CD4-positive, alpha-beta T cell (primary cell): ENCODE data around the gene B9D1. TPM values are rescaled to one million over a fixed set of nuclear protein-coding genes. Genes with fewer than 3 reads are reported as not detected.
"Not testable (repeated sequence)": the region's sequence is repeated elsewhere in the genome, so short reads cannot be mapped to it uniquely, and the experiment has no call there.

ENCODE experiments used
- ATAC-seq: fragments of 200-7000 bp; cut with Tn5 transposase; one replicate; pipeline ENCODE4 v1.10.0; 2022; ENCODE audit warnings: mild to moderate bottlenecking; ENCODE audit not compliant: poor library complexity
- CTCF ChIA-PET: fragments of 350-600 bp; sonication (Branson Sonifier 250); formaldehyde crosslinking; loops from one replicate; lab custom pipeline; 2021; ENCODE audit warnings: antibody characterized with exemption, inconsistent platforms; lab: Charles Lee
- POLR2A ChIA-PET: fragments of 350-600 bp; sonication (Branson Sonifier 250); formaldehyde crosslinking; loops from one replicate; lab custom pipeline; 2021; ENCODE audit warnings: antibody characterized with exemption, inconsistent platforms; lab: Charles Lee
- DNase-seq, 14 experiments: peaks; one replicate each; pipeline ENCODE4 v3.0.0-alpha.2; 2013 to 2020; ENCODE audit warnings: mixed read lengths in 2 of 14
- H3K27ac ChIP-seq, 2 donors: one replicate each; pipeline versions ENCODE4 v1.5.1 to v1.7.0; 2013; ENCODE audit warnings: low read length in 2 of 2, low read depth in 1 of 2, mild to moderate bottlenecking in 1 of 2
- H3K27me3 ChIP-seq, 2 experiments: 1 replicate in 1 of 2; 2 replicates in 1 of 2; pipeline versions ENCODE4 v1.6.1 to v1.7.0; 2013; ENCODE audit warnings: low read length in 2 of 2, control low read depth in 1 of 2, mild to moderate bottlenecking in 1 of 2, moderate library complexity in 1 of 2; ENCODE audit not compliant: insufficient read depth in 2 of 2, control insufficient read depth in 1 of 2
- H3K36me3 ChIP-seq: one replicate; pipeline ENCODE4 v1.6.1; 2013; ENCODE audit warnings: low read length, control low read depth; ENCODE audit not compliant: insufficient read depth
- H3K4me1 ChIP-seq: one replicate; pipeline ENCODE4 v1.6.1; 2013; ENCODE audit warnings: low read length, control low read depth; ENCODE audit not compliant: insufficient read depth
- H3K4me3 ChIP-seq: one replicate; pipeline ENCODE4 v1.5.1; 2013; ENCODE audit warnings: mild to moderate bottlenecking, low read length, moderate library complexity
- H3K9me3 ChIP-seq, 2 experiments: 1 replicate in 1 of 2; 2 replicates in 1 of 2; pipeline versions ENCODE4 v1.6.1 to v1.7.0; 2013; ENCODE audit warnings: low read length in 2 of 2, mild to moderate bottlenecking in 2 of 2, control low read depth in 1 of 2, moderate library complexity in 1 of 2; ENCODE audit not compliant: control insufficient read depth in 1 of 2, insufficient read depth in 1 of 2
- H3K27ac Mint-ChIP-seq: one replicate; pipeline ENCODE4 v1.8.0; 2020; ENCODE audit warnings: mixed read lengths
- H3K27me3 Mint-ChIP-seq: one replicate; pipeline ENCODE4 v1.8.0; 2021; ENCODE audit warnings: mixed read lengths
- H3K36me3 Mint-ChIP-seq: one replicate; pipeline ENCODE4 v1.8.0; 2021; ENCODE audit warnings: low read depth, mixed read lengths
- H3K4me1 Mint-ChIP-seq: one replicate; pipeline ENCODE4 v1.8.0; 2021; ENCODE audit warnings: low read depth, mixed read lengths
- H3K4me3 Mint-ChIP-seq: one replicate; pipeline ENCODE4 v1.8.0; 2020; ENCODE audit warnings: mild to moderate bottlenecking, mixed read lengths
- H3K9me3 Mint-ChIP-seq: one replicate; pipeline ENCODE4 v1.8.0; 2020; ENCODE audit warnings: mixed read lengths
- intact Hi-C, 2 experiments: fragments of 100-400 bp; cut with DNase I in 1 of 2; cut with micrococcal nuclease in 1 of 2; formaldehyde crosslinking; loops; one replicate each; pipeline versions ENCODE4 v1.15.1 to v1.9.0; 2023 to 2025; cut with DNase I, micrococcal nuclease
- total RNA-seq, 174 experiments: library from RNA in 2 of 174; stranded (reverse) in 2 of 174; gene quantifications; one replicate each; pipeline ENCODE4 v1.2.3 and lab custom pipeline; 2021 to 2026
- TF ChIP-seq, protein P1 (sequence below): fragments of 200-600 bp; IDR thresholded peaks from one replicate; pipeline ENCODE4 v1.8.0; 2022; ENCODE audit warnings: antibody characterized with exemption, mild to moderate bottlenecking

B9D1 gene
- total RNA-seq, 2 experiments from 2014 or later, result 0.66 to 0.73 TPM

DNA sequence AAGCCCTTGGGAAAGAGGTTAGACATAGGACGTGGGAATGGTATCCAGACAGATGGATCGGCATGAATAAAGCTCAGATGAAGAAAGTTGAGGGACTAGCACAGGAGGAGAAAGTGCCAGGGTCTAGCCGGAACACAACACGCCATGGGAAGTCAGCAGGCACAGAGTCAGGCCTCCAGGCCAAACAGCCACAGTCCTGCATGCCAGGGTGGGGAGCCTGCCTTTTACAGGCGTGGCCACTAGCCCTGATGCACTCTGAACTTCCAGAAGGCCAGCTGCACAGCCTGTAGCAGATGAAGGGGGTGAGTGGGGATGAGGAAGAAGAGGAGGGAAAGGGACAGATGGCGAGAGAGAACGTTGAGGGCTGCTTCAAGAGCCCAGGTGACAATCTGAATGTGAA, 5.2 kb downstream of the B9D1 start:
- ChIA-PET CTCF (no interaction called here), POLR2A (no interaction called here)
- Mint-ChIP-seq H3K9me3 (no peaks in the 10 kb centered on the region), H3K27ac (no peak overlapping the region), H3K27me3 (peaks cover 14% of the 10 kb centered on the region), H3K4me3 (no peak overlapping the region), H3K4me1 (peaks cover 7% of the 10 kb centered on the region), H3K36me3 (no peaks in the 10 kb centered on the region)
- Histone ChIP-seq H3K27me3 (peaks cover 0 to 3% of the 10 kb centered on the region in 2 experiments), H3K4me1 (peaks cover 8% of the 10 kb centered on the region), H3K36me3 (no peaks in the 10 kb centered on the region), H3K27ac (no peak overlapping the region), H3K4me3 (no peak overlapping the region), H3K9me3 (no peaks in the 10 kb centered on the region)
- intact Hi-C loops, result no loop called here
- DNase-seq (no peak), ATAC-seq (no peak)
- TF ChIP-seq, protein P1, sequence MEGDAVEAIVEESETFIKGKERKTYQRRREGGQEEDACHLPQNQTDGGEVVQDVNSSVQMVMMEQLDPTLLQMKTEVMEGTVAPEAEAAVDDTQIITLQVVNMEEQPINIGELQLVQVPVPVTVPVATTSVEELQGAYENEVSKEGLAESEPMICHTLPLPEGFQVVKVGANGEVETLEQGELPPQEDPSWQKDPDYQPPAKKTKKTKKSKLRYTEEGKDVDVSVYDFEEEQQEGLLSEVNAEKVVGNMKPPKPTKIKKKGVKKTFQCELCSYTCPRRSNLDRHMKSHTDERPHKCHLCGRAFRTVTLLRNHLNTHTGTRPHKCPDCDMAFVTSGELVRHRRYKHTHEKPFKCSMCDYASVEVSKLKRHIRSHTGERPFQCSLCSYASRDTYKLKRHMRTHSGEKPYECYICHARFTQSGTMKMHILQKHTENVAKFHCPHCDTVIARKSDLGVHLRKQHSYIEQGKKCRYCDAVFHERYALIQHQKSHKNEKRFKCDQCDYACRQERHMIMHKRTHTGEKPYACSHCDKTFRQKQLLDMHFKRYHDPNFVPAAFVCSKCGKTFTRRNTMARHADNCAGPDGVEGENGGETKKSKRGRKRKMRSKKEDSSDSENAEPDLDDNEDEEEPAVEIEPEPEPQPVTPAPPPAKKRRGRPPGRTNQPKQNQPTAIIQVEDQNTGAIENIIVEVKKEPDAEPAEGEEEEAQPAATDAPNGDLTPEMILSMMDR, result no peak

DNA sequence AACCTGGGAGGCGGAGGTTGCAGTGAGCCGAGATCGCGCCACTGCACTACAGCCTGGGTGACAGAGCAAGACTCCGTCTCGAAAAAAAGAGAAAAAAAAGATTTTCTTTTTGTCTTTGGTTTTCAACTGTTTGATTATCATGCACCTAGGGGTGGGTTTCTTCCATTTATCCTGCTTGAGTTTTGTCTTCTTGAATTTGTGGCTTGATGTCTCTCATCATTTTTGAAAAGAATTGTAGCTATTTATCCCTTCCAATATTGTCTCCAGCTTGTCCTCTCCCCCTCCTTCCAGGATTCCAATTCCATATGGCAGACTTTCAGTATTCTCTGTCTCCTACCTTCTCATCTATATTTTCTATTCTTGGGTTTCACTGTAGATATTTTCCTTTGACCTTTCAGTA, 7.8 kb downstream of the B9D1 start:
- ChIA-PET POLR2A (no interaction called here), CTCF (no interaction called here)
- Histone ChIP-seq H3K9me3 (no peaks in the 10 kb centered on the region), H3K27ac (no peak overlapping the region), H3K4me3 (no peak overlapping the region), H3K4me1 (no peaks in the 10 kb centered on the region), H3K27me3 (peaks cover 0 to under 1% of the 10 kb centered on the region in 2 experiments), H3K36me3 (no peaks in the 10 kb centered on the region)
- intact Hi-C loops, result no loop called here
- H3K9me3 Mint-ChIP-seq, result no peaks in the 10 kb centered on the region
- ATAC-seq (no peak), DNase-seq (no peak)
- H3K36me3 Mint-ChIP-seq, result no peaks in the 10 kb centered on the region
- peaks cover 24% of the 10 kb centered on the region for H3K27me3 Mint-ChIP-seq
- H3K27ac Mint-ChIP-seq, result no peak overlapping the region
- no peak overlapping the region for H3K4me3 Mint-ChIP-seq
- TF ChIP-seq, protein P1, result no peak
- no peaks in the 10 kb centered on the region for H3K4me1 Mint-ChIP-seq

DNA sequence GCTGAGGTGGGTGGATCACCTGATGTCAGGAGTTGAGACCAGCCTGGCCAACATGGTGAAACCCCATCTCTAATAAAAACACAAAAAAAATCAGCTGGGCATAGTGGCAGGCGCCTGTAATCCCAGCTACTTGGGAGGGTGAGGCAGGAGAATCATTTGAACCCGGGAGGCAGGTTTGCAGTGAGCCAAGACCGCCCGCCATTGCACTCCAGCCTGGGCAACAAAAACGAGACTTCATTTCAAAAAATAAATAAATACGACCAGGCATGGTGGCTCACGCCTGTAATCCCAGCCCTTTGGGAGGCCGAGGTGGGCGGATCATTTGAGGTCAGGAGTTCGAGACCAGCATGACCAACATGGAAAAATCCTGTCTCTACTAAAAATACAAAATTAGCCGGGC, 9.1 kb downstream of the B9D1 start:
- H3K27me3 ChIP-seq, H3K9me3 ChIP-seq, H3K4me3 Mint-ChIP-seq, H3K27ac Mint-ChIP-seq, intact Hi-C loops, H3K9me3 Mint-ChIP-seq, H3K4me3 ChIP-seq, H3K4me1 Mint-ChIP-seq, H3K27ac ChIP-seq, H3K4me1 ChIP-seq, ATAC-seq, H3K36me3 Mint-ChIP-seq, DNase-seq, H3K36me3 ChIP-seq: not testable (repeated sequence)
- POLR2A ChIA-PET, result interaction anchor here (0.6 kb wide), 1 partner anchor 24 kb away, joined by 3 read pairs; no protein-coding TSS in a partner anchor
- H3K27me3 Mint-ChIP-seq, result peaks cover 19% of the 10 kb centered on the region
- CTCF ChIA-PET, result interaction anchor here (0.9 kb wide), 1 partner anchor 9 kb away, joined by 3 read pairs; the partner anchor contains the start of gene B9D1

DNA sequence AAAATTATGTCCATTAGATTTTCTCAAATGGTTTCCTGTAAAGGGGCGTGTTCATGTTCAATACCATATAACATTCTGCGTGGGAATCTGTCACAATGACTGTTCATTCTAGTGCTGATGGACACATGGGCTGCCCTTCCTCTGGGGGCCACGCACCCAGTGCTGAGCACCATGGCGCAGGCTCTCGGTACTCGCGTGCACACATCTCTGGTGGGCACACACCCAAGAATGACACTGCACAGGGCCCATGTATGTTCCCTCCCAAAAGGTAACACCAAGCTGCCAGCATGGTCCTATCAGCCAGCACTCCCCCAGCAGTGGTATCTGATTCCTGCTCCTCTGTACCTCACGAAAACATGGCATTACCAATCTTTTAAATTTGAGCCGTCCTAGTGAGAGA, 13.7 kb downstream of the B9D1 start:
- POLR2A ChIA-PET, result no interaction called here
- no peaks in the 10 kb centered on the region for H3K4me1 ChIP-seq
- TF ChIP-seq, protein P1, result no peak
- CTCF ChIA-PET, result no interaction called here
- no peak overlapping the region for H3K27ac Mint-ChIP-seq
- H3K9me3 Mint-ChIP-seq, result no peaks in the 10 kb centered on the region
- no peaks in the 10 kb centered on the region for H3K36me3 ChIP-seq
- no peak for ATAC-seq
- H3K4me3 ChIP-seq, result no peak overlapping the region
- no peak overlapping the region for H3K4me3 Mint-ChIP-seq
- peaks cover 9% of the 10 kb centered on the region for H3K27me3 Mint-ChIP-seq
- H3K4me1 Mint-ChIP-seq, result no peaks in the 10 kb centered on the region
- intact Hi-C loops, result no loop called here
- H3K27me3 ChIP-seq, result no peaks in the 10 kb centered on the region
- no peaks in the 10 kb centered on the region for H3K9me3 ChIP-seq
- H3K36me3 Mint-ChIP-seq, result no peaks in the 10 kb centered on the region
- no peak for DNase-seq
- no peak overlapping the region for H3K27ac ChIP-seq
